HCT116 (cell line): ENCODE results near the gene NACC2.

Source experiments
- CTCF ChIP-seq, 3 experiments: fragments of 200-600 bp in 1 of 3; sonication (generic) in 1 of 3; IDR thresholded peaks in 2 of 3; conservative IDR thresholded peaks in 1 of 3; 2 replicates each; pipeline ENCODE4 v1.5.1; 2012 to 2017; ENCODE audit warnings: low read depth in 2 of 3, low read length in 2 of 3, antibody characterized with exemption in 1 of 3, borderline replicate concordance in 1 of 3, control low read depth in 1 of 3, mild to moderate bottlenecking in 1 of 3, mixed read lengths in 1 of 3, mixed run types in 1 of 3, moderate library complexity in 1 of 3; ENCODE audit not compliant: insufficient read depth in 1 of 3
- EGR1 ChIP-seq: IDR thresholded peaks from 2 replicates; pipeline ENCODE4 v1.6.1; 2012; ENCODE audit warnings: low read depth
- EZH2 ChIP-seq: fragments of 200-600 bp; sonication (generic); IDR thresholded peaks from 2 replicates; pipeline ENCODE4 v1.6.1; 2017; ENCODE audit warnings: antibody characterized with exemption, mixed run types
- FOSL1 ChIP-seq: IDR thresholded peaks from 2 replicates; pipeline ENCODE4 v1.6.1; 2012; ENCODE audit warnings: low read depth
- POLR2A ChIP-seq: IDR thresholded peaks from 2 replicates; pipeline ENCODE4 v1.7.0; 2011; ENCODE audit warnings: borderline replicate concordance; ENCODE audit not compliant: insufficient read depth, insufficient read length; ENCODE audit errors: extremely low read depth
- POLR2AphosphoS5 ChIP-seq: IDR thresholded peaks from 2 replicates; pipeline ENCODE4 v1.6.1; 2011; ENCODE audit warnings: mild to moderate bottlenecking, low read depth, low read length, moderate library complexity
- REST ChIP-seq: IDR thresholded peaks from 2 replicates; pipeline ENCODE4 v1.6.1; 2012; ENCODE audit warnings: low read depth
- SP1 ChIP-seq: IDR thresholded peaks from 2 replicates; pipeline ENCODE4 v1.6.1; 2012; ENCODE audit warnings: low read depth
- SRF ChIP-seq: IDR thresholded peaks from 2 replicates; pipeline ENCODE4 v1.6.1; 2012; ENCODE audit warnings: low read depth
- ZNF274 ChIP-seq: fragments of 200-500 bp; sonication (Bioruptor generic); IDR thresholded peaks from 2 replicates; pipeline ENCODE4 v1.6.1; 2014; ENCODE audit warnings: mild to moderate bottlenecking, low read depth, low read length, inconsistent platforms

GRCh38 chr9:135986605-135987004 is 108.5 kb downstream of the NACC2 start:
- TF ChIP-seq CTCF (IDR thresholded peaks at IDR 0.05 in 2 of 3, conservative IDR thresholded peaks at IDR 0.05 in 1 of 3; ENCODE audit: borderline replicate concordance in 1 of 3, insufficient read depth in 1 of 3, low read depth in 2 of 3, low read length in 2 of 3) (no peak), POLR2A (no peak), POLR2AphosphoS5 (no peak), EGR1 (no peak), SRF (no peak), REST (no peak), FOSL1 (no peak), SP1 (no peak), EZH2 (no peak), ZNF274 (no peak)
